Measurements from ENCODE around the gene ZNF273. TPM values are rescaled to one million over a fixed set of nuclear protein-coding genes. Genes with fewer than 3 reads are reported as not detected.
"Not testable (repeated sequence)": the region's sequence is repeated elsewhere in the genome, so short reads cannot be mapped to it uniquely, and the experiment has no call there.

Gene ZNF273
- total RNA-seq, 1 donor = 5.1 TPM

GRCh38 chr7:64888901-64889685 lies 14.0 kb upstream of the ZNF273 start:
- H3K4me2 ChIP-seq (ENCODE audit: insufficient read depth, low read length) = peak overlapping the region; percentile 53
- no peak overlapping the region for H2AFZ ChIP-seq (ENCODE audit: low read length)
- no peak overlapping the region for H3K27ac ChIP-seq (ENCODE audit: low read depth, low read length)
- DNase-seq (ENCODE audit: insufficient read length, low spot score, missing footprints) = peak; percentile 46
- no peaks in the 10 kb centered on the region for H3K9me3 ChIP-seq (ENCODE audit: low read depth, low read length)
- H4K20me1 ChIP-seq (ENCODE audit: insufficient read depth, low read length) = no peaks in the 10 kb centered on the region
- H3K36me3 ChIP-seq (ENCODE audit: insufficient read depth, low read length) = no peaks in the 10 kb centered on the region
- TF ChIP-seq, protein P1, sequence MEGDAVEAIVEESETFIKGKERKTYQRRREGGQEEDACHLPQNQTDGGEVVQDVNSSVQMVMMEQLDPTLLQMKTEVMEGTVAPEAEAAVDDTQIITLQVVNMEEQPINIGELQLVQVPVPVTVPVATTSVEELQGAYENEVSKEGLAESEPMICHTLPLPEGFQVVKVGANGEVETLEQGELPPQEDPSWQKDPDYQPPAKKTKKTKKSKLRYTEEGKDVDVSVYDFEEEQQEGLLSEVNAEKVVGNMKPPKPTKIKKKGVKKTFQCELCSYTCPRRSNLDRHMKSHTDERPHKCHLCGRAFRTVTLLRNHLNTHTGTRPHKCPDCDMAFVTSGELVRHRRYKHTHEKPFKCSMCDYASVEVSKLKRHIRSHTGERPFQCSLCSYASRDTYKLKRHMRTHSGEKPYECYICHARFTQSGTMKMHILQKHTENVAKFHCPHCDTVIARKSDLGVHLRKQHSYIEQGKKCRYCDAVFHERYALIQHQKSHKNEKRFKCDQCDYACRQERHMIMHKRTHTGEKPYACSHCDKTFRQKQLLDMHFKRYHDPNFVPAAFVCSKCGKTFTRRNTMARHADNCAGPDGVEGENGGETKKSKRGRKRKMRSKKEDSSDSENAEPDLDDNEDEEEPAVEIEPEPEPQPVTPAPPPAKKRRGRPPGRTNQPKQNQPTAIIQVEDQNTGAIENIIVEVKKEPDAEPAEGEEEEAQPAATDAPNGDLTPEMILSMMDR (IDR thresholded peaks at IDR 0.05; ENCODE audit: extremely low read depth, low read depth, low read length) = no peak
- H3K27me3 ChIP-seq (ENCODE audit: insufficient read depth, low read length) = peaks cover under 1% of the 10 kb centered on the region
- no peaks in the 10 kb centered on the region for H3K79me2 ChIP-seq (ENCODE audit: insufficient read depth, low read length)
- H3K4me3 ChIP-seq (ENCODE audit: insufficient read depth, low read length) = peak overlapping the region; percentile 35
- H3K4me1 ChIP-seq (ENCODE audit: insufficient read depth, low read length) = peaks cover 10% of the 10 kb centered on the region

DNA sequence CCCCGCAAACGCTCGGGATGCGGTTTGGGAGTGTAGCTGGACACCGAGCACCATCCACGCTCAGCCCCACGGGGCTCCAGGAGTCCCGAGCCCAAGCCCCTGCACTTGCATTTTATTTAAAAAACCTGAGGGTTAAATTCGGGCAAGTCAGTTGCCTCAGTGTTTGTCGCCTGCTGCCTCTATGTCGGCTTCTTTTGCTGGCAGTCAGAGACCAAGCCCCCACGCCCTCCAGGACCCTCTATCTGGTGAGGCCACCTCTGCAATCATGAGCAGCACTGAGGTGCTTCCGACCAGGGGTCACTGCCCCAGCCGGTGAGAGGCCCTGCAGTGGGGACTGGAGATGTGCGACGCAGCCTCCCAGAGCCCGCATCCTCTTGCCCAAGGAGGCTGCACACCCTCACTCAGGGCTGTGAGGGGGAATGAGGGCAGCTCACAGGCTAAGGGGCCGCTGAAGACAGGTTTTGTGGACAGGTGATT lies 13.3 kb upstream of the ZNF273 start:
- no peaks in the 10 kb centered on the region for H4K20me1 ChIP-seq (ENCODE audit: insufficient read depth, low read length)

GRCh38 chr7:64890273-64890672 lies 12.8 kb upstream of the ZNF273 start:
- H3K4me2 ChIP-seq (ENCODE audit: insufficient read depth, low read length); H2AFZ ChIP-seq (ENCODE audit: low read length); H3K9me3 ChIP-seq (ENCODE audit: low read depth, low read length); H3K36me3 ChIP-seq (ENCODE audit: insufficient read depth, low read length); H3K4me3 ChIP-seq (ENCODE audit: insufficient read depth, low read length); H3K27ac ChIP-seq (ENCODE audit: low read depth, low read length); H3K79me2 ChIP-seq (ENCODE audit: insufficient read depth, low read length); H4K20me1 ChIP-seq (ENCODE audit: insufficient read depth, low read length); DNase-seq (ENCODE audit: insufficient read length, low spot score, missing footprints); H3K27me3 ChIP-seq (ENCODE audit: insufficient read depth, low read length): not testable (repeated sequence)
- H3K4me1 ChIP-seq (ENCODE audit: insufficient read depth, low read length) = peaks cover 10% of the 10 kb centered on the region

More for the DNA sequence above, 13.3 kb upstream of the ZNF273 start:
- TF ChIP-seq, protein P1 (IDR thresholded peaks at IDR 0.05; ENCODE audit: extremely low read depth, low read depth, low read length) = no peak
- Histone ChIP-seq H3K79me2 (ENCODE audit: insufficient read depth, low read length) (no peaks in the 10 kb centered on the region), H3K9me3 (ENCODE audit: low read depth, low read length) (no peaks in the 10 kb centered on the region), H3K4me1 (ENCODE audit: insufficient read depth, low read length) (peaks cover 10% of the 10 kb centered on the region), H3K36me3 (ENCODE audit: insufficient read depth, low read length) (no peaks in the 10 kb centered on the region), H2AFZ (ENCODE audit: low read length) (no peak overlapping the region), H3K4me3 (ENCODE audit: insufficient read depth, low read length) (no peak overlapping the region), H3K4me2 (ENCODE audit: insufficient read depth, low read length) (no peak overlapping the region), H3K27me3 (ENCODE audit: insufficient read depth, low read length) (no peaks in the 10 kb centered on the region), H3K27ac (ENCODE audit: low read depth, low read length) (no peak overlapping the region)
- DNase-seq (ENCODE audit: insufficient read length, low spot score, missing footprints) = no peak

DNA sequence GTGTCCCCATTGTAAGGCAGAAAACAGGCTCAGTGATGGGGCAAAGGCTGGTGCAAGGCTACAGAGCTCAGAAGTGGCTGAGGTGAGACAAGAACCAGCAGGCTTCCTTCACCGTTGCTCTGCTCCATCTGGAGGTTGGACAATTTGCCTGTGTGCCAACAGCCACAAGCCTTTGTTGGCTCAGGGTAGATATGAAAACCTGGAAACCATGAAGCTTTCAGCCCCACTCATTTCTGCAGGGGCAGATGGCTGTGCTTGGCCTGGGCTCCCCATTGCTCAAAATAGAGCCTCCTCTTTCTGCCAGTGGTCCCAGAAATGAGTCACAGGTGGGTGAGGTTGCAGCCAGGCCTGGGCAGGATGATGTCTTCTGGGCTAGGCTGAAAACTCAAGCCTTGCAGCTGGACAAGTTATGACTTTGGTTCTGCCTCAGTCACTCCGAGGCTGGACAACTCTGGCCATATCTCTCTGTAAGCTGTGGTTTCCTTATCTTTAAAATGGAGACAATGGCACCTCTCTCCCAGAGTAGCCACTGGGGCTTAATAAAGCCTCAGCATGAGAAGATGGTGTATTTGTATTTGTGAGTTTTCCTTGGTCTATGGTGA lies 12.2 kb upstream of the ZNF273 start:
- Histone ChIP-seq H3K27ac (ENCODE audit: low read depth, low read length) (no peak overlapping the region), H2AFZ (ENCODE audit: low read length) (no peak overlapping the region)

GRCh38 chr7:64891363-64892081 lies 11.6 kb upstream of the ZNF273 start:
- not testable (repeated sequence) for H3K27me3 ChIP-seq (ENCODE audit: insufficient read depth, low read length); H2AFZ ChIP-seq (ENCODE audit: low read length); H3K9me3 ChIP-seq (ENCODE audit: low read depth, low read length); H3K4me3 ChIP-seq (ENCODE audit: insufficient read depth, low read length); H3K36me3 ChIP-seq (ENCODE audit: insufficient read depth, low read length); H3K4me2 ChIP-seq (ENCODE audit: insufficient read depth, low read length); H4K20me1 ChIP-seq (ENCODE audit: insufficient read depth, low read length); H3K27ac ChIP-seq (ENCODE audit: low read depth, low read length); H3K79me2 ChIP-seq (ENCODE audit: insufficient read depth, low read length)
- DNase-seq (ENCODE audit: insufficient read length, low spot score, missing footprints) = peak; percentile 81
- H3K4me1 ChIP-seq (ENCODE audit: insufficient read depth, low read length) = peaks cover 10% of the 10 kb centered on the region

More for the DNA sequence above, 12.2 kb upstream of the ZNF273 start:
- H4K20me1 ChIP-seq (ENCODE audit: insufficient read depth, low read length) = no peaks in the 10 kb centered on the region
- peak; percentile 87 for DNase-seq (ENCODE audit: insufficient read length, low spot score, missing footprints)
- H3K27me3 ChIP-seq (ENCODE audit: insufficient read depth, low read length) = no peaks in the 10 kb centered on the region
- H3K36me3 ChIP-seq (ENCODE audit: insufficient read depth, low read length) = no peaks in the 10 kb centered on the region
- H3K4me3 ChIP-seq (ENCODE audit: insufficient read depth, low read length) = no peak overlapping the region
- peaks cover 10% of the 10 kb centered on the region for H3K4me1 ChIP-seq (ENCODE audit: insufficient read depth, low read length)
- TF ChIP-seq, protein P1 (IDR thresholded peaks at IDR 0.05; ENCODE audit: extremely low read depth, low read depth, low read length) = no peak
- no peaks in the 10 kb centered on the region for H3K9me3 ChIP-seq (ENCODE audit: low read depth, low read length)
- no peaks in the 10 kb centered on the region for H3K79me2 ChIP-seq (ENCODE audit: insufficient read depth, low read length)
- no peak overlapping the region for H3K4me2 ChIP-seq (ENCODE audit: insufficient read depth, low read length)
